Endothelial cell (in vitro differentiated cells): ENCODE results near the gene CLN6. TPM values are rescaled to one million over a fixed set of nuclear protein-coding genes. Genes with fewer than 3 reads are reported as not detected.
"Not testable (repeated sequence)": the region's sequence is repeated elsewhere in the genome, so short reads cannot be mapped to it uniquely, and the experiment has no call there.

Source experiments
- DNase-seq: peaks from one replicate; pipeline ENCODE4 v3.0.0; 2021; ENCODE audit warnings: low spot score
- H3K27ac Mint-ChIP-seq: one replicate; pipeline ENCODE4 v1.8.0; 2021; ENCODE audit warnings: mixed read lengths, inconsistent platforms; ENCODE audit not compliant: unreplicated experiment
- H3K27me3 Mint-ChIP-seq: one replicate; pipeline ENCODE4 v1.8.0; 2021; ENCODE audit warnings: mild to moderate bottlenecking, moderate library complexity, mixed read lengths, inconsistent platforms; ENCODE audit not compliant: unreplicated experiment
- H3K36me3 Mint-ChIP-seq: one replicate; pipeline ENCODE4 v1.8.0; 2021; ENCODE audit warnings: mild to moderate bottlenecking, low read depth, mixed read lengths, inconsistent platforms; ENCODE audit not compliant: unreplicated experiment
- H3K4me1 Mint-ChIP-seq: one replicate; pipeline ENCODE4 v1.8.0; 2021; ENCODE audit warnings: mild to moderate bottlenecking, mixed read lengths, inconsistent platforms; ENCODE audit not compliant: unreplicated experiment
- H3K4me3 Mint-ChIP-seq: one replicate; pipeline ENCODE4 v1.8.0; 2021; ENCODE audit warnings: mild to moderate bottlenecking, mixed read lengths, inconsistent platforms; ENCODE audit not compliant: unreplicated experiment
- H3K9me3 Mint-ChIP-seq: one replicate; pipeline ENCODE4 v1.8.0; 2021; ENCODE audit warnings: mixed read lengths, inconsistent platforms; ENCODE audit not compliant: unreplicated experiment
- CTCF ChIP-seq: fragments of 200-600 bp; sonication (generic); IDR thresholded peaks from one replicate; pipeline ENCODE4 v1.5.0; 2021; ENCODE audit warnings: antibody characterized with exemption; ENCODE audit not compliant: unreplicated experiment
- total RNA-seq: library from RNA; stranded (reverse); fragmentation: NEBNext Ultra II Directional; extraction: Animal tissue kit (Norgen Biotek cat#: 25700); gene quantifications from one replicate; pipeline ENCODE4 v1.2.1, GENCODE V29; 2021; ENCODE audit not compliant: unreplicated experiment

Gene CLN6
- total RNA-seq, 1 donor from 2014 or later, result 42.1 TPM

DNA sequence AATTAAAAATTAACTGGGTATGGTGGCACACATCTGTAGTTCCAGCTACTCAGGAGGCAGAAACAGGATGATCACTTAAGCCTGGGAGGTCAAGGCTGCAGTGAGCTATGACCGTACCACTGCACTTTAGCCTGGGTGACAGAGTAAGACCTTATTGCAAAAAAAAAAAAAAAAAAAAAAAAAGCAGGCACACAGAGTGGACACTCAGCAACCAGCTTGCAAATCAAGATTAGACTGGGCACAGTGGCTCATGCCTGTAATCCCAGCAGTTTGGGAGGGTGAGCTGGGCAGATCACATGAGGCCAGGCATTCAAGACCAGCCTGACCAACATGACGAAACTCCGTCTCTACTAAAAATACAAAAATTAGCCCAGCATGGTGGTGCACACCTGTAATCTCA is 5.4 kb downstream of the CLN6 start:
- no peaks in the 10 kb centered on the region for H3K9me3 Mint-ChIP-seq
- H3K4me1 Mint-ChIP-seq, result peaks cover 8% of the 10 kb centered on the region
- no peak for DNase-seq
- H3K4me3 Mint-ChIP-seq, result no peak overlapping the region
- peaks cover 8% of the 10 kb centered on the region for H3K27me3 Mint-ChIP-seq
- TF ChIP-seq CTCF, result no peak
- H3K36me3 Mint-ChIP-seq, result no peaks in the 10 kb centered on the region
- H3K27ac Mint-ChIP-seq, result no peak overlapping the region

DNA sequence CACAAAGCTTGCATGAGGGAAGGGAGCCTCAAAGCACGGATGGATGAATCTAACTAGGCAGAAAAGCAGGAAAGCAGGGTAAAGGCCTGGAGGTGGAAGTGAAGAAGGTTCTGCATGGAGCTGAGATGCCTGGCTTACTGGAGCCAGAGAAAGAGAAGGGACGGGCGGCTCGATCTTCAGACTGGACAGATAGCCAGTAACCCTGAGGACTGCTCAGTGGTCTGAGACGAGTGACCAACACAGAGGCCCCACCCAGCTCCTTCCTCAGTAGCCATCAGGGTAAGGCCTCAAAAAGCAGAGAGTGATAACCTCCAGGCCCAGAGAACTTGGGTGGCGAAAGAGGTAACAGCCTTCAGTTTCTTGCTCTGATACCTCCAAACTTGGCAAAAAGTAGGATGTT is 6.4 kb downstream of the CLN6 start:
- no peak overlapping the region for H3K27ac Mint-ChIP-seq
- H3K36me3 Mint-ChIP-seq, result no peaks in the 10 kb centered on the region
- H3K4me3 Mint-ChIP-seq, result no peak overlapping the region
- H3K27me3 Mint-ChIP-seq, result peaks cover 4% of the 10 kb centered on the region
- no peak for TF ChIP-seq CTCF
- peaks cover 1% of the 10 kb centered on the region for H3K4me1 Mint-ChIP-seq
- DNase-seq, result no peak
- no peaks in the 10 kb centered on the region for H3K9me3 Mint-ChIP-seq

DNA sequence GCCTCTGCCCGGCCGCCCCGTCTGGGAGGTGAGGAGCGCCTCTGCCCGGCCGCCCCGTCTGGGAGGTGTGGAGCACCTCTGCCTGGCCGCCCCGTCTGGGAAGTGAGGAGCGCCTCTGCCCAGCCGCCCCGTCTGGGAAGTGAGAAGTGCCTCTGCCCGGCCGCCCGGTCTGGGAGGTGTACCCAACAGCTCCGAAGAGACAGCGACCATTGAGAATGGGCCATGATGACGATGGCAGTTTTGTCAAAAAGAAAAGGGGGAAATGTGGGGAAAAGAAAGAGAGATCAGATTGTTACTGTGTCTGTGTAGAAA is 7.1 kb downstream of the CLN6 start:
- not testable (repeated sequence) for H3K4me1 Mint-ChIP-seq, H3K9me3 Mint-ChIP-seq, DNase-seq, H3K27me3 Mint-ChIP-seq, H3K36me3 Mint-ChIP-seq, H3K27ac Mint-ChIP-seq, H3K4me3 Mint-ChIP-seq

DNA sequence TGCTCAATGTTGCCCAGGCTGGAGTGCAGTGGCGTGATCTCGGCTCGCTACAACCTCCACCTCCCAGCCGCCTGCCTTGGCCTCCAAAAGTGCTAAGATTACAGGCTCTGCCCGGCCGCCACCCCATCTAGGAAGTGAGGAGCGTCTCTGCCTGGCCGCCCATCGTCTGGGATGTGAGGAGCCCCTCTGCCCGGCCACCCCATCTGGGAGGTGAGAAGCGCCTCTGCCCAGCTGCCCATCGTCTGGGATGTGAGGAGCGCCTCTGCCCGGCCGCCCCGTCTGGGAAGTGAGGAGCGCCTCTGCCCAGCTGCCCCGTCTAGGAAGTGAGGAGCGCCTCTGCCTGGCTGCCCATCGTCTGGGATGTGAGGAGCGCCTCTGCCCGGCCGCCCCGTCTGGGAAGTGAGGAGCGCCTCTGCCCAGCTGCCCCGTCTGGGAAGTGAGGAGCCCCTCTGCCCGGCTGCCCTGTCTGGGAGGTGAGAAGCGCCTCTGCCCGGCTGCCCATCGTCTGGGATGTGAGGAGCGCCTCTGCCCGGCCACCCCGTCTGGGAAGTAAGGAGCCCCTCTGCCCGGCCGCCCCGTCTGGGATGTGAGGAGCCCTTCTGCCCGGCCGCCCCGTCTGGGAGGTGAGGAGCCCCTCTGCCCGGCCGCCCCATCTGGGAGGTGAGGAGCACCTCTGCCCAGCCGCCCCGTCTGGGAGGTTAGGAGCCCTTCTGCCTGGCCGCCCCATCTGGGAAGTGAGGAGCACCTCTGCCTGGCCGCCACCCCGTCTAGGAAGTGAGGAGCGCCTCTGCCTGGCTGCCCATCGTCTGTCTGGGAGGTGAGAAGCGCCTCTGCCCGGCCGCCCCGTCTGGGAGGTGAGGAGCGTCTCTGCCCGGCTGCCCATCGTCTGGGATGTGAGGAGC is 7.7 kb downstream of the CLN6 start:
- not testable (repeated sequence) for H3K4me1 Mint-ChIP-seq, H3K9me3 Mint-ChIP-seq, DNase-seq, H3K27me3 Mint-ChIP-seq, H3K4me3 Mint-ChIP-seq, H3K36me3 Mint-ChIP-seq, H3K27ac Mint-ChIP-seq

DNA sequence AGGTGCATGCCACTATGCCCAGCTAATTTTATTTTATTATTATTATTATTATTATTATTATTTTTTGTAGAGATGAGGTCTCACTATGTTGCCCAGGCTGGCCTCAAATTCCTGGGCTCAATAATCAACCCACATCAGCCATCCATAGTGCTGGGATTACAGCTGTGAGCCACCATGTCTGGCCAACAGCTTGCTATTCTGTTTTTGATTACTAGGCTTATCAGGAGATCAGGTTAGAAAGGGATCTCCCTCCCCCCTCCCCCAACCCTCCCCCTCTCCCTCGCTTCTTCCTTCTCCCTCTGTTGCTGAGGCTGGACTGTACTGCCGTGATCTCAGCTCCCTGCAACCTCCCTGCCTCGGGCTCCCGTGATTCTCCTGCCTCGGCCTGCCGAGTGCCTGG is 8.6 kb downstream of the CLN6 start:
- peaks cover 4% of the 10 kb centered on the region for H3K36me3 Mint-ChIP-seq
- peaks cover 2% of the 10 kb centered on the region for H3K27me3 Mint-ChIP-seq
- no peak overlapping the region for H3K27ac Mint-ChIP-seq
- DNase-seq, result no peak
- no peak for TF ChIP-seq CTCF
- no peaks in the 10 kb centered on the region for H3K9me3 Mint-ChIP-seq
- no peak overlapping the region for H3K4me3 Mint-ChIP-seq
- H3K4me1 Mint-ChIP-seq, result no peaks in the 10 kb centered on the region

DNA sequence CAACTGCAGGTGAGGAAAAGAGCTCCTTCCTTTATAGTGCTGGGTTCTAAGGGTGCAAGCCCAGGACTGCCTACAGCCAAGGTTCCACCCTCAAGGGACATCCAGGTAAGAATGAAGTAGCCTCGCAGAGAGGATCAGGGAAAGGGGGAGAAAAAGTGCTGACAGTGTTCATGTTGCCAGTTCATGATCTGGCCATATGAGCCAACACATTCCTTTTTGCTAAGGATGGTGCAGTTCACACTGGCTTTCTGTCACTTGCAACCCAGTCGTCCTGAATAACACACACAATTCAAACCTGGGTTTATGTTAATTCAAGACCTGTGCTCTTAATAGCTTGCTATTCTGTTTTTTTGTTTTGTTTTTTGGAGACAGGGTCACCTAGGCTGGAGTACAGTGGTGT is 9.0 kb downstream of the CLN6 start:
- no peak for TF ChIP-seq CTCF
- Mint-ChIP-seq H3K4me1 (no peaks in the 10 kb centered on the region), H3K4me3 (no peak overlapping the region), H3K36me3 (peaks cover 4% of the 10 kb centered on the region), H3K27ac (no peak overlapping the region), H3K27me3 (peaks cover 2% of the 10 kb centered on the region), H3K9me3 (no peaks in the 10 kb centered on the region)
- DNase-seq, result no peak
